ENCODE data around the gene DCC.

The DCC gene

GRCh38 chr18:52572036-52573000, 232.3 kb downstream of the DCC start:
- in situ Hi-C loops (cut with HindIII; ENCODE audit: low sequenced_read_pairs) = no loop called here

GRCh38 chr18:52577795-52578194, 237.8 kb downstream of the DCC start:
- in situ Hi-C loops (cut with HindIII; ENCODE audit: low sequenced_read_pairs) = no loop called here

DNA sequence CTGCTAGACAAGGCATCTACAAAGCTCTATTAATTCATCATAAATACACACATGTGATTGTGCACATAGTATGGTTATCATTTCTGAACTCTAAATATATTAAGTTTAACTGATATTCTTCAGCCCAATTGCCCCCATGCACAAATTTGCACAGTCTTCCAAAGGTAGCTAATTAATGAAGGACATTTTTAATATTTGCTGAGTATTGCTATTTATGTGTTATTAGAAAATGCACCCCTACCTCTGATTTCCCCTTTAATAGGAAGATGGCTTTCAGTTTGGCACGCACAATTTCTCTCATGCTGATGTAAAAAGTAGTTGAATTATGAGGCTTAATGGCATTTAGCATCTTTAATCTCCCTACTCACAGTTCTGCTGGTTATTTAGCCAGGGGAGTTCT, 242.1 kb downstream of the DCC start:
- in situ Hi-C loops (cut with HindIII; ENCODE audit: low sequenced_read_pairs) = no loop called here

- in situ Hi-C loops (cut with HindIII; ENCODE audit: low sequenced_read_pairs) = no loop called here
These were observed 242.5 kb downstream of the DCC start for GRCh38 chr18:52582516-52582915.

DNA sequence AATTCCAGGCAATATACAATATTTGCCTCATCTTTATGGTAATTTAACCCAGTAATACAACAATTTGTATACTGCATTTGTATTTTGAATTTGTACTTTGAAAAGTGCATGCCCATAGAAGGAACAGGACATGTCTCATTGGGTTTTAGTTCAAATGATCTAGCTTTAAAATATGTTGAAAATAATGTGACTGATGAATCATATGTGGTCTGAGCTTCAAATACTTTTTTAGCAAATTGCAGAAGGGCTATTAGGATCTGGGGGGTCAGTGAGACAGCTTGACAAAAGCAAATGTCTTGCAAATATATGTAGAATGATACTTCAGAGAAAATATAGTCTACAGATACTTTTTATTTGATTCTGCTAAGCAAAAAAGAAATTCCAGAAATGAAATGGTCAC, 248.9 kb downstream of the DCC start:
- in situ Hi-C loops (cut with HindIII; ENCODE audit: low sequenced_read_pairs) = no loop called here

GRCh38 chr18:52596748-52597435, 256.9 kb downstream of the DCC start:
- in situ Hi-C loops (cut with HindIII; ENCODE audit: low sequenced_read_pairs) = no loop called here

- in situ Hi-C loops (cut with HindIII; ENCODE audit: low sequenced_read_pairs) = no loop called here
These were observed 258.9 kb downstream of the DCC start for GRCh38 chr18:52598921-52599320.

- in situ Hi-C loops (cut with HindIII; ENCODE audit: low sequenced_read_pairs) = no loop called here
These were observed 262.8 kb downstream of the DCC start for GRCh38 chr18:52602820-52603219.

GRCh38 chr18:52605345-52605744, 265.3 kb downstream of the DCC start:
- in situ Hi-C loops (cut with HindIII; ENCODE audit: low sequenced_read_pairs) = no loop called here

DNA sequence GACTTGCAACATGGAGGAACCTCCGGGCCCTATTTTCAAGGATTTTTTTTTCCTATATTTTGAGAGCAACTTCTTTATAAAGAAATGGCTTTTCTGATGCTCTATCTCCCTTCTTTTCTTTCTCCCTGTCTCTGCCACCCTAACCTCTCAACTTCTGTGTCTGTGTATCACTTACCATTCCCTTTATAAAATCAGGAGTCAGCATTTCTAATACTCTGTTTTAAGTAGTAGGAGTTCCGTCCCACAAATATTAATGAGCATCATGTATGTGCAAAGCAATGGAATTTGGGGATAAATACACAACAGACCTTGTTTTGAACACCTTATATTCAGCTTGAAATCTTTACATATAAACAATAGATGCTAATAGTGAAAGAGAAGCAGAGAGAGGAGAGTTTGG, 268.0 kb downstream of the DCC start:
- in situ Hi-C loops (cut with HindIII; ENCODE audit: low sequenced_read_pairs) = no loop called here

GRCh38 chr18:52610451-52611115, 270.6 kb downstream of the DCC start:
- in situ Hi-C loops (cut with HindIII; ENCODE audit: low sequenced_read_pairs) = no loop called here

- in situ Hi-C loops (cut with HindIII; ENCODE audit: low sequenced_read_pairs) = no loop called here
These were observed 272.4 kb downstream of the DCC start for GRCh38 chr18:52612406-52612805.

DNA sequence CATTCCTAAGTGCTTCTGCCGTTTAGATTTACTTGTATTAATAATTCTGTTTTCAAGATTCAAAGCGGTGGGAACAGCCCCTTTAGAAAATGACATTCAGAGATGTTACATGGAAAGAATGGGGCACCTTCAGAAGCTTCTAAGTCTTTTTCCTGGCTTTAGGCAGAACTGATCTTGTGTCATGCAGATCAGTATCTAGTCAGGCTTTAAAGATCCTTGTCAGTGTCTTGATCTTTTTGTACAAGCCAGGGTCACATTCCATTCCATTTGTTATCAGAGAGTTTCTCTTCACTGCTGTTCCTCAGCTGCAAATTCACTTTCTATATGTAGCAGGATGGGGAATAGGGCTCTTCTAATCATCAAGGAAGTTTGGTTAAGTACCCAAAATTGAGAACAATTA, 275.3 kb downstream of the DCC start:
- in situ Hi-C loops (cut with HindIII; ENCODE audit: low sequenced_read_pairs) = no loop called here

GRCh38 chr18:52615943-52616342, 275.9 kb downstream of the DCC start:
- in situ Hi-C loops (cut with HindIII; ENCODE audit: low sequenced_read_pairs) = no loop called here

DNA sequence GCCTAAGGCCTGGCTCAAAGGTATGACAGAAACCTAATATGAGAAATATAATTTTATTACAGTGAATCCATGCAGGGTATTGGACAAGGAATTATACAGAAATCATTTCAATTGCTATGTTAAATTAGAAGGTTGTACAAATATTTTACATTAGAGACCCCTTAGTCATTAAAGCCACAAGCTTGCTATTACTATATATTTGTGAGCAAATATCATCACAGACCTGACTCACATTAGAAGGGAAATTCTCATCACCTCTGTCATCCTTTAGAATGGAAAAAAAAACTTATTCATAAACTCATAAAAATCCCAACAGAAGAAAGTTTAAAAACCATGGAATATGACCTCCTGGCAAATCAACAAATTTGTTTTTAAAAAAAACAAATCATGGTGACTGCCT, 277.9 kb downstream of the DCC start:
- in situ Hi-C loops (cut with HindIII; ENCODE audit: low sequenced_read_pairs) = no loop called here

DNA sequence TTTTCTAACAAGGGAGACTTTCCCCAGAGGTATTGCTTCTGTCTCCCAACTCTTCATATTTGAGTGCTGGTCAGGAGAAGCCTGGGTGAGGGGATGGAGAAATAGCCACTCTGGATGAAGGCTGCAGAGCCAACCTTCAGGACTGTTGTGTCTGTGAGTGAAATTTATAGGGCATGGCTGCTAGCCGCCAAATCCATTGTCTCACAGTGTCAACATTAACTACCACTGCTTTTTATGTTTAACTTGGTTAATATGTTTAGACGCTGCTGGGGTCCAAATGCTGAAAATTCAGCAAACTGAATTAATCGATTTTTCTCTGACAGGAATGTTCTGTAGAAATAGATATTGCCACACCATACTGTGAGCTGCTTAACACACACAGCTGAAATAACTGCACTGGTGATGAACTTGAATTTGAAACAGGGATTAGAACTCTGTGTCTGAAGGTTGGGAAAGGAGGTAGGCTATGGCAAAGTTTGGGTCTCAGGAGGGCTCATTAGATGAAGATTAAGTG, 281.0 kb downstream of the DCC start:
- in situ Hi-C loops (cut with HindIII; ENCODE audit: low sequenced_read_pairs) = no loop called here

DNA sequence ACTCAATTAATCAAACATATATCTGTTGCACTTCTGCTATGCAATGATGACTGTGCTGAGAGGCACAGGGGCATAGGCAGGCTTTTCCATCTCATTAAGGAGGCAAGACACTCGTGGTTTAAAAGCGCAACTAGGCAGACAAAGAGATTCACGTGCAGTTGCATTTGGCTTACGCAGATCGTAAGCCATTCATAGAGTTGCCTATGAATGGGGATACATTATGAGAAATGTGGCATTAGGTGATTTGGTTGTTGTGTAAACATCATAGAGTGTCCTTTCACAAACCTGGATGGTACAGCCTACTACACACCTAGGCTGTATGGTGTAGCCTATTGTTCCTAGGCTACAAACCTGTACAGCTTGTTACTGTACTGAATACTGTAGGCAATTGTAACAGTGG, 284.7 kb downstream of the DCC start:
- in situ Hi-C loops (cut with HindIII; ENCODE audit: low sequenced_read_pairs) = no loop called here

DNA sequence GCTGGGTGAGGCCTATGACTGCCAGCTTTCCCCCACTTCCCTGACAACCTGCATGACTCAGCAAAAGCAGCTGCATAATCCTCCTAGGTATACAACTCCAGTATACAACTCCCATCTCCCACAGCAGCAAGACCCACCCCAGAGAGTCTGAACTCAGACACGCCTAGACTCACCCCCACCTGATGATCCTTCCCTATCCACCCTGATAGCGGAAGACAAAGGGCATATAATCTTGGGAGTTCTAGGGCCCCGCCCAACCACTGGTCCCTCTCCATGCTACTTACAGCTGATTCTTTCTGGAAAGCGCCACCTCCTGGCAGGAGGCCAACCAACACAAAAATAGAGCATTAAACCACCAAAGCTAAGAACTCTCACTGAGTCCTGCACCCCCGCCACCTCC, 296.5 kb downstream of the DCC start:
- in situ Hi-C loops (cut with HindIII; ENCODE audit: low sequenced_read_pairs) = no loop called here

GRCh38 chr18:52648201-52648600, 308.2 kb downstream of the DCC start:
- in situ Hi-C loops (cut with HindIII; ENCODE audit: low sequenced_read_pairs) = no loop called here

DNA sequence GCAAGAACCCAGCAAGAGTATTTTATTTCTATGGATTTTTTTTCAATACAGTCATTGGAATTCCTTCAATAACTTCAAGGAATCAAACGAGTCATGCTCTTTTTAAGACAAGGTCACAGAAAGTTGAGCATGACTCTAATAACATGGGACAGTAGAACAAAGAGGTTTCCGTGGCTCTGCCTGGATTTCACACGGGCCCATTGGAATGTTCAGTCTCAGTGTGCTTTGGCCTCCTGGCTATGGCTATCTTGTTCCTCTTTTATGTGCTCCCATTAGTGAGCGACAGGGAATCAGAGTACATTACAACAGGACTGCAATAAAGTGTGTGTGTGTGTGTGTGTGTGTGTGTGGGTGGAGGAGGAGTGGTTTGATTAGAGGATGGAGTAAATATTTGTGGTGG, 312.4 kb downstream of the DCC start:
- in situ Hi-C loops (cut with HindIII; ENCODE audit: low sequenced_read_pairs) = no loop called here

DNA sequence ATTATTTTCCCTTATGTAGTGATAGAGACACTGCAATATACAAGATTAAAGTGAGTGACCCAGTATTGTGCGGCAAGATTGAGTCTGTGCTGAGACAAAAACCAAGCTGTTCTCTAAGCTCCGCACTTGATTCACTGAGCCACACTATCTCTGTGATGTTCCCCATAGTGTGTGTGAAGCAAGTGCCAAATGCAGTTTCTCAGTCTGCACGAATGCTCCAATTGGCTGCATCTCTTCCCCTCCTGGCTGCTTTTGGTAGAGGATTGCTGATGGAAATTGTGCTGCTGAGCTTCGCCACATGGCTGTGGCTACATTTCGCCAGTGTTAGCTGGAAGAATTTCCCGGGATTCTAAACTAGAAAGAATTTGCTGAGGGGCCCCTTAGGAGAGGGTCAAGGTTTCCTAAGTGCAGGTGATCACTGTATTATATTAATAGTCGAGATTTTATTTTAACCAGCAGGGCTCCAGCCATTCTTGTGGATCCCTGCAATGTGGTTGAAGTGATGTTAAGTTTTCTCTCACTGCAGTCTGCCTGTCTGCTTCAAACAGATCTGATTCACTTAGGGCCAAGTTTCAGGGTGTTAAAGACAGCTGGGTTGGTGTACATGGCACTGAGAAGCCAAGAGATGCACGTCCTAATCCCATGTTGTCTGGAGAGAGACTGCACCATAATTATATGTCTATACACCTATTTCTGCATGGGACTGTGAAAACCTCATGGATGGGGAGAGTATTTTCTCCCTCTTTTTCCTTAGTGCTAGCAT, 317.2 kb downstream of the DCC start:
- in situ Hi-C loops (cut with HindIII; ENCODE audit: low sequenced_read_pairs) = no loop called here

Measured in endothelial cell of hepatic sinusoid (primary cell).